H1 (cell line): ENCODE measurements around the gene SNAPIN. TPM values are rescaled to one million over a fixed set of nuclear protein-coding genes. Genes with fewer than 3 reads are reported as not detected.

Experiments
- CTCF ChIA-PET: fragments of 300-600 bp; sonication (Branson Sonifier 250); formaldehyde crosslinking; loops from one replicate; lab custom pipeline; 2021; ENCODE audit not compliant: partially characterized antibody; lab: Charles Lee
- POLR2A ChIA-PET: fragments of 300-600 bp; sonication (Branson Sonifier 250); formaldehyde crosslinking; loops from one replicate; lab custom pipeline; 2021; ENCODE audit warnings: inconsistent platforms; ENCODE audit not compliant: partially characterized antibody; lab: Charles Lee
- DNase-seq, 2 experiments: peaks; one replicate each; pipeline versions ENCODE4 v3.0.0 to v3.0.0-alpha.2; 2010 to 2022; ENCODE audit warnings: low spot score in 2 of 2, low read depth in 1 of 2, mixed read lengths in 1 of 2
- FAIRE-seq: peaks from 2 replicates; lab custom pipeline; 2011; peaks lifted over from hg19 to GRCh38; lab: Jason Lieb, UNC
- H2AFZ ChIP-seq: 2 replicates; pipeline ENCODE4 v1.8.1; 2012; ENCODE audit warnings: low read length, inconsistent platforms
- H2AK5ac ChIP-seq: 2 replicates; pipeline ENCODE4 v1.6.1; 2013; ENCODE audit warnings: low read depth, low read length
- H2BK120ac ChIP-seq: replicated peaks from 2 replicates; pipeline ENCODE3; 2013; ENCODE audit warnings: low read depth, low read length, inconsistent platforms
- H2BK12ac ChIP-seq: 2 replicates; pipeline ENCODE4 v1.6.1; 2013; ENCODE audit warnings: low read depth, low read length
- H2BK15ac ChIP-seq: 2 replicates; pipeline ENCODE4 v1.6.1; 2013; ENCODE audit warnings: low read length
- H2BK20ac ChIP-seq: 2 replicates; pipeline ENCODE4 v1.6.1; 2013; ENCODE audit warnings: low read length
- H2BK5ac ChIP-seq: 2 replicates; pipeline ENCODE4 v1.6.1; 2013; ENCODE audit warnings: low read depth, low read length
- H3K14ac ChIP-seq: 2 replicates; pipeline ENCODE4 v1.6.1; 2013; ENCODE audit warnings: inconsistent platforms; ENCODE audit not compliant: insufficient read length
- H3K18ac ChIP-seq: 2 replicates; pipeline ENCODE4 v1.6.1; 2013; ENCODE audit warnings: low read length; ENCODE audit errors: extremely low read depth
- H3K23ac ChIP-seq: 2 replicates; pipeline ENCODE4 v1.6.1; 2013; ENCODE audit warnings: inconsistent platforms; ENCODE audit not compliant: insufficient read length
- H3K23me2 ChIP-seq: 2 replicates; pipeline ENCODE4 v1.6.1; 2013; ENCODE audit warnings: low read depth, low read length
- H3K27ac ChIP-seq: 2 replicates; pipeline ENCODE4 v1.6.1; 2011; ENCODE audit warnings: low read depth, low read length, inconsistent platforms
- H3K27me3 ChIP-seq, 4 experiments: replicated peaks in 1 of 4; 1 replicate in 1 of 4; 2 replicates in 3 of 4; pipeline versions ENCODE4 v1.6.1 to v1.8.1; 2011 to 2013; ENCODE audit warnings: low read length in 3 of 4, mild to moderate bottlenecking in 3 of 4, inconsistent platforms in 2 of 4, mixed read lengths in 2 of 4, moderate library complexity in 1 of 4; ENCODE audit not compliant: control insufficient read depth in 3 of 4, insufficient read depth in 3 of 4; ENCODE audit errors: extremely low read depth in 1 of 4
- H3K36me3 ChIP-seq, 4 experiments: 2 replicates each; pipeline versions ENCODE4 v1.6.1 to v1.8.1; 2011 to 2013; ENCODE audit warnings: mild to moderate bottlenecking in 4 of 4, low read length in 3 of 4, moderate library complexity in 2 of 4, control low read depth in 1 of 4, inconsistent platforms in 1 of 4; ENCODE audit not compliant: insufficient read depth in 4 of 4, control insufficient read depth in 2 of 4
- H3K4ac ChIP-seq: replicated peaks from 2 replicates; pipeline ENCODE3; 2013; ENCODE audit warnings: low read length, low read depth, mixed read lengths, inconsistent platforms; ENCODE audit not compliant: insufficient read length
- H3K4me1 ChIP-seq, 4 experiments: replicated peaks in 1 of 4; 1 replicate in 1 of 4; 2 replicates in 3 of 4; pipeline versions ENCODE4 v1.6.1 to v1.8.1; 2011 to 2013; ENCODE audit warnings: low read length in 3 of 4, inconsistent platforms in 2 of 4, mixed read lengths in 1 of 4; ENCODE audit not compliant: insufficient read depth in 4 of 4, control insufficient read depth in 3 of 4
- H3K4me2 ChIP-seq, 2 experiments: 2 replicates each; pipeline versions ENCODE4 v1.6.1 to v1.8.1; 2011 to 2013; ENCODE audit warnings: low read depth in 2 of 2, low read length in 2 of 2, control low read depth in 1 of 2, inconsistent platforms in 1 of 2, mild to moderate bottlenecking in 1 of 2; ENCODE audit not compliant: insufficient read depth in 1 of 2
- H3K4me3 ChIP-seq, 4 experiments: fragments of 200-600, 300-600 bp in 1 of 4; sonication (generic), shearing (Covaris generic), sonication (Bioruptor Twin) in 1 of 4; 2 replicates each; pipeline versions ENCODE4 v1.5.1 to v1.8.1; 2011 to 2016; ENCODE audit warnings: low read length in 4 of 4, low read depth in 3 of 4, control low read depth in 2 of 4, inconsistent platforms in 2 of 4, mild to moderate bottlenecking in 2 of 4, mixed read lengths in 1 of 4, moderate library complexity in 1 of 4; ENCODE audit not compliant: insufficient read depth in 2 of 4; ENCODE audit errors: extremely low read depth in 1 of 4
- H3K56ac ChIP-seq: replicated peaks from 2 replicates; pipeline ENCODE3; 2013; ENCODE audit warnings: low read depth, mild to moderate bottlenecking, mixed read lengths, low read length, inconsistent platforms; ENCODE audit not compliant: insufficient read length
- H3K79me1 ChIP-seq: 2 replicates; pipeline ENCODE4 v1.6.1; 2013; ENCODE audit warnings: low read depth, low read length, control low read depth
- H3K79me2 ChIP-seq, 2 experiments: 2 replicates each; pipeline versions ENCODE4 v1.6.1 to v1.8.1; 2012 to 2013; ENCODE audit warnings: low read length in 2 of 2, mild to moderate bottlenecking in 2 of 2, inconsistent platforms in 1 of 2; ENCODE audit not compliant: insufficient read depth in 2 of 2, control insufficient read depth in 1 of 2
- H3K9ac ChIP-seq, 4 experiments: replicated peaks in 1 of 4; 1 replicate in 1 of 4; 2 replicates in 3 of 4; pipeline versions ENCODE4 v1.6.1 to v1.8.1; 2011 to 2013; ENCODE audit warnings: low read depth in 3 of 4, low read length in 3 of 4, control low read depth in 2 of 4, mild to moderate bottlenecking in 2 of 4, moderate library complexity in 2 of 4, inconsistent platforms in 1 of 4; ENCODE audit errors: extremely low read depth in 1 of 4
- H3K9me3 ChIP-seq, 2 experiments: 2 replicates each; pipeline versions ENCODE4 v1.6.1 to v1.8.1; 2012 to 2013; ENCODE audit warnings: mild to moderate bottlenecking in 2 of 2, moderate library complexity in 2 of 2, control low read depth in 1 of 2, inconsistent platforms in 1 of 2, low read depth in 1 of 2, low read length in 1 of 2, mixed read lengths in 1 of 2; ENCODE audit not compliant: insufficient read depth in 2 of 2
- H4K20me1 ChIP-seq, 2 experiments: replicated peaks in 1 of 2; 2 replicates each; pipeline versions ENCODE3 to v1.8.1; 2011 to 2013; ENCODE audit warnings: inconsistent platforms in 2 of 2, low read length in 2 of 2, mild to moderate bottlenecking in 1 of 2; ENCODE audit not compliant: insufficient read depth in 2 of 2, control insufficient read depth in 1 of 2
- H4K5ac ChIP-seq: 2 replicates; pipeline ENCODE4 v1.6.1; 2013; ENCODE audit warnings: low read length, low read depth, mixed read lengths, inconsistent platforms; ENCODE audit not compliant: insufficient read length
- H4K8ac ChIP-seq: 2 replicates; pipeline ENCODE4 v1.8.0; 2013; ENCODE audit warnings: mild to moderate bottlenecking, moderate library complexity, low read length, inconsistent platforms; ENCODE audit not compliant: insufficient read depth; ENCODE audit errors: extremely low read depth
- H4K91ac ChIP-seq: replicated peaks from 2 replicates; pipeline ENCODE3; 2013; ENCODE audit warnings: low read length, mixed read lengths, inconsistent platforms; ENCODE audit not compliant: insufficient read length
- RXRA ChIP-seq: IDR thresholded peaks from 2 replicates; pipeline ENCODE4 v1.6.1; 2011; ENCODE audit warnings: low read depth, mild to moderate bottlenecking, low read length, moderate library complexity; ENCODE audit not compliant: insufficient read depth
- SP2 ChIP-seq: IDR thresholded peaks from 2 replicates; pipeline ENCODE4 v1.6.1; 2012; ENCODE audit warnings: mild to moderate bottlenecking, low read length, inconsistent platforms
- SP4 ChIP-seq: IDR thresholded peaks from 2 replicates; pipeline ENCODE4 v1.6.1; 2012; ENCODE audit warnings: low read length, inconsistent platforms
- WGBS, 2 experiments: shearing (Covaris generic) in 1 of 2; methylation state at CpG; one replicate each; pipeline versions ENCODE4 v1.1.6 to v1.1.7; 2013 to 2015; ENCODE audit warnings: low lambda C conversion rate in 2 of 2, mixed read lengths in 2 of 2, inconsistent platforms in 1 of 2, low coverage in 1 of 2, missing lambda C conversion rate in 1 of 2; ENCODE audit not compliant: insufficient replicate concordance in 2 of 2, insufficient coverage in 1 of 2, insufficient read length in 1 of 2; ENCODE audit errors: extremely low coverage in 1 of 2, missing lambda C conversion rate in 1 of 2; 5-methylcytosine and 5-hydroxymethylcytosine counted together
- polyA plus RNA-seq, 7 experiments: library from polyadenylated mRNA; depleted of rRNA in 3 of 7; stranded (reverse) in 5 of 7; unstranded in 2 of 7; fragments of >200 nt in 5 of 7; fragments of 200-250 nt in 2 of 7; gene quantifications; 1 replicate in 5 of 7; 2 replicates in 1 of 7; 4 replicates in 1 of 7; pipeline versions ENCODE4 v1.2.1 to v1.2.3, GENCODE V29; 2011 to 2013; ENCODE audit warnings: missing spikeins in 2 of 7, mixed read lengths in 2 of 7
- total RNA-seq: library from RNA; stranded (reverse); fragmentation: NEBNext Ultra II Directional; extraction: Animal tissue kit (Norgen Biotek cat#: 25700); gene quantifications from 2 replicates; pipeline ENCODE4 v1.2.1, GENCODE V29; 2021

SNAPIN gene
- total and polyA plus RNA-seq, 2 of the 8 experiments (the other 6 are each of a cell fraction or from before 2014, with no cell fraction given) = 25.7 to 31.1 TPM

DNA sequence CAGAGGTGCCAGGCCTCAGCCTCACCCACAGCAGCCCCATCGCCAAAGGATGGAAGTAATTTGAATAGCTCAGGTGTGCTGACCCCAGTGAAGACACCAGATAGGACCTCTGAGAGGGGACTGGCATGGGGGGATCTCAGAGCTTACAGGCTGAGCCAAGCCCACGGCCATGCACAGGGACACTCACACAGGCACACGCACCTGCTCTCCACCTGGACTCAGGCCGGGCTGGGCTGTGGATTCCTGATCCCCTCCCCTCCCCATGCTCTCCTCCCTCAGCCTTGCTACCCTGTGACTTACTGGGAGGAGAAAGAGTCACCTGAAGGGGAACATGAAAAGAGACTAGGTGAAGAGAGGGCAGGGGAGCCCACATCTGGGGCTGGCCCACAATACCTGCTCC lies 35.0 kb downstream of the SNAPIN start:
- H4K5ac ChIP-seq = no peak overlapping the region
- no peak overlapping the region for H2BK120ac ChIP-seq
- DNase-seq = no peak
- no peak overlapping the region for H2BK5ac ChIP-seq
- 87% methylated on average over 4 of the region's 4 CpGs; no CpG with 5 or more reads in 1 of the 2 experiments for WGBS, 2 experiments
- H3K36me3 ChIP-seq = 0 out of 8 replicates have a peak, but pooled peaks cover 0 to 4% (median 0%) of the 10 kb centered on the region in 4 experiments
- no peak overlapping the region for H2BK20ac ChIP-seq
- H3K4me2 ChIP-seq = no peak overlapping the region
- no peak overlapping the region for H3K27ac ChIP-seq
- TF ChIP-seq SP4 = no peak
- TF ChIP-seq SP2 = no peak
- no peak for TF ChIP-seq RXRA
- TF ChIP-seq, all 59 proteins: peak for 0
- no peaks in the 10 kb centered on the region for H4K20me1 ChIP-seq
- H3K4me3 ChIP-seq = no peak overlapping the region
- no peak overlapping the region for H4K8ac ChIP-seq
- POLR2A ChIA-PET = interaction anchor here (1.1 to 2.2 kb wide), 3 partner anchors 10 to 297 kb away, joined by 3 to 6 read pairs (median 5); partner anchors contain the start of gene SLC27A3
- H2AK5ac ChIP-seq = no peak overlapping the region
- peaks cover 0 to 18% (median 12%) of the 10 kb centered on the region in 4 experiments; a peak in 6 of 7 replicates for H3K4me1 ChIP-seq
- no peak overlapping the region for H3K4ac ChIP-seq
- H3K79me2 ChIP-seq = no peaks in the 10 kb centered on the region
- H2AFZ ChIP-seq = no peak overlapping the region
- H3K9me3 ChIP-seq = no peaks in the 10 kb centered on the region
- no peak overlapping the region for H3K23ac ChIP-seq
- H3K14ac ChIP-seq = no peak overlapping the region
- CTCF ChIA-PET = interaction anchor here (0.7 to 1.9 kb wide), 5 partner anchors 16 to 104 kb away, joined by 3 to 5 read pairs (median 3); no protein-coding TSS in a partner anchor
- no peaks in the 10 kb centered on the region for H3K23me2 ChIP-seq
- no peak overlapping the region for H3K56ac ChIP-seq
- no peak for FAIRE-seq
- H2BK12ac ChIP-seq = no peak overlapping the region
- no peaks in the 10 kb centered on the region for H3K27me3 ChIP-seq
- no peak overlapping the region for H2BK15ac ChIP-seq
- H3K18ac ChIP-seq = no peak overlapping the region
- H4K91ac ChIP-seq = no peak overlapping the region
- no peaks in the 10 kb centered on the region for H3K79me1 ChIP-seq
- no peak overlapping the region for H3K9ac ChIP-seq
